Retinal pigment epithelial cell (primary cell): Measurements from ENCODE around the gene KRT71.
A peak's percentile ranks its signal among the peaks of the same experiment; 100 is the strongest.
"Not testable (repeated sequence)": the region's sequence is repeated elsewhere in the genome, so short reads cannot be mapped to it uniquely, and the experiment has no call there.

Experiments
- DNase-seq: peaks from one replicate; pipeline ENCODE4 v3.0.0-alpha.2; 2010; ENCODE audit warnings: low read depth
- H3K4me3 ChIP-seq: 2 replicates; pipeline ENCODE4 v1.5.1; 2011; ENCODE audit warnings: mild to moderate bottlenecking, low read length, control low read depth, moderate library complexity
- CTCF ChIP-seq: conservative IDR thresholded peaks from 2 replicates; pipeline ENCODE4 v1.5.1; 2011; ENCODE audit warnings: low read depth, low read length, control low read depth, inconsistent platforms

Gene KRT71

DNA sequence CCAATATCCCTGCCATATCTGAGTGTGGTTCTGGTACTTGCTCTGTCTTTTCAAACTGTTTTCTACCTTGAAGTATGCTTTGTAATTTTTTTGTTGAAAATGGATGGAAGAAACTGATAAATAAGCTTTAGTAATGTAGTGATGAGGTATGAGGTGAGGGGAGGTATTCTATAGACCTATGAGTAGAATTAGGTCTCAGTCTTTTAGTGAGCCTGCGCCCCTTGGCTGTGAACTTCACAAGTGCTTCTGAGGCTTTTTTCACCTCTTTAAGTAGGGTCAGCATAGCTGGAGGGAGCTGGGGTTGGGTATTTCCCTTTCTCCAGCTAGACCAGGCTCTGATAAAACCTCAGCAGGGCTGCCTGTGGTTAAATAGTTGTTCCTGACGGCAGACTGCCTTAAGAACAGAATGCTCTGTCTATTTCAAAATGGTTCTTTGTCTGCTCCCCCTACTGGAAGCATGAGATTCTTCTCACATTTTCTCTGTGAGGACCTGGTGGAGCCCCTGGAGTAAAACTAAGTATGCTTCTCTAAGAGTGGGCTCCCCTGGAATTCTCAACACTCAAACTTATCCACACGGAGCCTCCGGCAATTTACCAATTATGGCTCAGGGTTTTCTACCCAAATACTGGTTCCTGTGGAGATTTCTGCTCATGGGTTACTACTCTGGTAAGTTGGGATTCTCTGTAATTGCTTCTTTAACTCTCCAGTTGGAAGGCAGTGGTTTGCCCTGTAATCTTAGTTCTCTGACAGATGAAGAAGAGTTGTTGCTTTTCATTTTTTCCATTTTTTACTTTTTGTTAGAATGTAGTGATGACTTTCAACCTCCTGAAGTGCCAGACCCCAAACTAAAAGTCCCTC is 45.9 kb downstream of the KRT71 start:
- peak; percentile 73 for TF ChIP-seq CTCF
- DNase-seq: peak; percentile 21
- H3K4me3 ChIP-seq: no peak overlapping the region

GRCh38 chr12:52502877-52503276 is 50.1 kb downstream of the KRT71 start:
- no peak for TF ChIP-seq CTCF

DNA sequence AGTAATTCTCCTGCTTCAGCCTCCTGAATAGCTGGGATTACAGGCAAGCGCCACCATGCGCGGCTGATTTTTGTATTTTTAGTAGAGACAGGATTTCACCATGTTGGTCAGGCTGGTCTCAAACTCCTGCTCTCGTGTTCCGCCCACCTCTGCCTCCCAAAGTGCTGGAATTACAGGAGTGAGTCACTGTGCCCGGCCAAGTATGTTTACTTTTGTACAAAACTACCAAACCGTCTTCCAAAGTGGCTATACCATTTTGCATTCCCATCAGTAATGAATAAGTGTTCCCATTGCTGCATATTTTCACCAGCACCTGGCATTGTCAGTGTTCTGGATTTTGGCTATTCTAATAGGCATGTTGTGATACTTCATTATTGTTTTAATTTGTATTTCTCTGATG is 51.5 kb downstream of the KRT71 start:
- H3K4me3 ChIP-seq: no peak overlapping the region
- DNase-seq: no peak
- no peak for TF ChIP-seq CTCF

More at GRCh38 chr12:52502877-52503276, 50.1 kb downstream of the KRT71 start:
- no peak for DNase-seq
- H3K4me3 ChIP-seq: no peak overlapping the region

- H3K4me3 ChIP-seq, DNase-seq: not testable (repeated sequence)
These were observed 52.4 kb downstream of the KRT71 start for GRCh38 chr12:52500574-52500973.

- H3K4me3 ChIP-seq: no peak overlapping the region
- no peak for DNase-seq
- TF ChIP-seq CTCF: no peak
These were observed 53.0 kb downstream of the KRT71 start for GRCh38 chr12:52499806-52500560.

DNA sequence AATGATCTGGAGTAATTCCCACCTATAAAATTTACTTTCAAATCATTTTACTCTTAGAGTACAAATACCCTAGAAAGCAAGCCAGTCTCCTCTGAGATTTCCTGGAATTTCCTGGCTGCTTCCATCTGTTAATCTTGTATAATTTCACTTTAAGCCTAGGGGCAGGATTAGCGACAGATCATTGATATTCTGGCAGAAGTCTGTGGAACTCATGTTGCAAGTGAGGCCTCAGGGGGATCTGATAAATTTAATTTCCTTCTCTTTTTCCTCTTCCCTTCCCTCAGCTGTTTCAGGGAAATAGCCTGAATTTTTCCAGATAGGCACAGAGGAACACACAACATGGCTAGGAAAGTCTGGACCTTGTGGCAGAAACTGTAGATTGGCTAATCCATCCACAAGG is 54.0 kb downstream of the KRT71 start:
- no peak overlapping the region for H3K4me3 ChIP-seq
- TF ChIP-seq CTCF: no peak
- no peak for DNase-seq

DNA sequence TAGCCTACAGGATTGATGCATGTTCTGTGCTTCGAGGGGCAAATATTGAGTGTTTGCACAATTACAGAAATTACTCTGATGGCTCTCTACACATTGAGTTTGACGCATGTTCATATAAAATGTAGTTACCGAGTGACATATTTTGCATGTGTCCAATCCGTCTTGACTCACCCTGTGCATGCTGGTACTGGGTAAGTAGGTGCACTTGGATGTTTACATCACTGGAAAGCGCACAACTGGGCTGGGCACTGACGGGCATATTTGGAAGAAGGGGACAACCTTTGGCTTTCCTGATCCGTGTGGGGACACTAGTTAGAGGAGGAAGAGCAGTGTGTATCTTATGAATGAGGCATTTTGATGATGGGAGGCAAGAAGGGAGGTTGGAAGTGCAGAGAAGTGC is 55.0 kb downstream of the KRT71 start:
- no peak for TF ChIP-seq CTCF
- H3K4me3 ChIP-seq: no peak overlapping the region
- DNase-seq: no peak
